Liver (tissue), 9 donors: ENCODE data around the gene ELOVL3. TPM values are rescaled to one million over a fixed set of nuclear protein-coding genes. Genes with fewer than 3 reads are reported as not detected.

ENCODE experiments used
- DNase-seq: peaks from one replicate; pipeline ENCODE4 v3.0.0-alpha.2; 2017; ENCODE audit warnings: low spot score
- H3K27ac ChIP-seq, 2 donors: one replicate each; pipeline ENCODE4 v1.7.0; 2013; ENCODE audit warnings: inconsistent platforms in 2 of 2, low read length in 2 of 2, control low read depth in 1 of 2, low read depth in 1 of 2, mild to moderate bottlenecking in 1 of 2
- H3K27me3 ChIP-seq, 4 donors: one replicate each; pipeline versions ENCODE4 v1.6.1 to v1.7.0; 2013; ENCODE audit warnings: low read length in 3 of 4, inconsistent platforms in 1 of 4, mild to moderate bottlenecking in 1 of 4, moderate library complexity in 1 of 4; ENCODE audit not compliant: control insufficient read depth in 4 of 4, insufficient read depth in 4 of 4
- H3K36me3 ChIP-seq, 4 donors: one replicate each; pipeline versions ENCODE4 v1.6.1 to v1.7.0; 2013; ENCODE audit warnings: low read length in 3 of 4, mild to moderate bottlenecking in 3 of 4, low read depth in 1 of 4, moderate library complexity in 1 of 4; ENCODE audit not compliant: control insufficient read depth in 4 of 4, insufficient read depth in 3 of 4
- H3K4me1 ChIP-seq, 4 donors: one replicate each; pipeline versions ENCODE4 v1.6.1 to v1.7.0; 2013; ENCODE audit warnings: low read length in 3 of 4, mild to moderate bottlenecking in 3 of 4, moderate library complexity in 1 of 4; ENCODE audit not compliant: control insufficient read depth in 4 of 4, insufficient read depth in 4 of 4
- H3K4me3 ChIP-seq, 3 donors: one replicate each; pipeline versions ENCODE4 v1.6.1 to v1.7.0; 2013; ENCODE audit warnings: low read length in 3 of 3, control low read depth in 1 of 3, low read depth in 1 of 3, mild to moderate bottlenecking in 1 of 3
- H3K9ac ChIP-seq, 2 donors: one replicate each; pipeline ENCODE4 v1.7.0; 2013; ENCODE audit warnings: low read length in 2 of 2, mild to moderate bottlenecking in 2 of 2, moderate library complexity in 2 of 2, control low read depth in 1 of 2, low read depth in 1 of 2
- H3K9me3 ChIP-seq, 4 donors: one replicate each; pipeline versions ENCODE4 v1.6.1 to v1.7.0; 2013; ENCODE audit warnings: low read length in 3 of 4; ENCODE audit not compliant: control insufficient read depth in 4 of 4
- ATF3 ChIP-seq: IDR thresholded peaks from 2 replicates; pipeline ENCODE4 v1.6.1; 2016; ENCODE audit warnings: antibody characterized with exemption
- EGR1 ChIP-seq, 2 donors: IDR thresholded peaks; 2 replicates each; pipeline ENCODE4 v1.6.1; 2016 to 2018; ENCODE audit warnings: antibody characterized with exemption in 2 of 2, low read depth in 2 of 2
- FOXA1 ChIP-seq: IDR thresholded peaks from 2 replicates; pipeline ENCODE4 v1.6.1; 2016; ENCODE audit warnings: antibody characterized with exemption
- FOXA2 ChIP-seq: IDR thresholded peaks from 2 replicates; pipeline ENCODE4 v1.6.1; 2016; ENCODE audit warnings: antibody characterized with exemption
- GABPA ChIP-seq, 2 donors: IDR thresholded peaks in 1 of 2; conservative IDR thresholded peaks in 1 of 2; 2 replicates each; pipeline ENCODE4 v1.6.1; 2016; ENCODE audit warnings: antibody characterized with exemption in 2 of 2, mild to moderate bottlenecking in 1 of 2, moderate library complexity in 1 of 2
- HNF4A ChIP-seq, 2 donors: conservative IDR thresholded peaks; 2 replicates each; pipeline ENCODE4 v1.6.1; 2016; ENCODE audit warnings: antibody characterized with exemption in 2 of 2, mild to moderate bottlenecking in 2 of 2
- HNF4G ChIP-seq: IDR thresholded peaks from 2 replicates; pipeline ENCODE4 v1.6.1; 2016; ENCODE audit warnings: antibody characterized with exemption
- JUND ChIP-seq, 2 donors: IDR thresholded peaks; 2 replicates each; pipeline ENCODE4 v1.6.1; 2016; ENCODE audit warnings: antibody characterized with exemption in 2 of 2
- MAX ChIP-seq: IDR thresholded peaks from 2 replicates; pipeline ENCODE4 v1.6.1; 2016; ENCODE audit warnings: antibody characterized with exemption
- NR2F2 ChIP-seq: IDR thresholded peaks from 2 replicates; pipeline ENCODE4 v1.6.1; 2016; ENCODE audit warnings: antibody characterized with exemption
- RAD21 ChIP-seq, 2 donors: IDR thresholded peaks; 2 replicates each; pipeline ENCODE4 v1.6.1; 2016; ENCODE audit warnings: antibody characterized with exemption in 2 of 2, mild to moderate bottlenecking in 2 of 2
- RXRA ChIP-seq, 2 donors: IDR thresholded peaks; 2 replicates each; pipeline ENCODE4 v1.6.1; 2017 to 2018; ENCODE audit warnings: antibody characterized with exemption in 2 of 2, mild to moderate bottlenecking in 1 of 2
- SP1 ChIP-seq: IDR thresholded peaks from 2 replicates; pipeline ENCODE4 v1.6.1; 2018; ENCODE audit warnings: antibody characterized with exemption, mild to moderate bottlenecking
- TAF1 ChIP-seq: conservative IDR thresholded peaks from 2 replicates; pipeline ENCODE4 v1.6.1; 2016; ENCODE audit warnings: antibody characterized with exemption, mild to moderate bottlenecking
- YY1 ChIP-seq: IDR thresholded peaks from 2 replicates; pipeline ENCODE4 v1.6.1; 2016; ENCODE audit warnings: antibody characterized with exemption, mild to moderate bottlenecking
- WGBS: extraction: QIAGEN DNeasy Blood & Tissue Kit; methylation state at CpG from one replicate; pipeline ENCODE4 v1.1.7; 2013; 5-methylcytosine and 5-hydroxymethylcytosine counted together
- polyA plus RNA-seq, 2 donors: library from polyadenylated mRNA; stranded (reverse) in 1 of 2; unstranded in 1 of 2; fragments of 200-250 nt in 1 of 2; fragments of >200 nt in 1 of 2; fragmentation: Nextera tagmentation in 1 of 2; extraction: Ambion mirVana in 1 of 2; gene quantifications; one replicate each; pipeline versions ENCODE4 v1.2.1 to v1.2.3, GENCODE V29; 2013 to 2015
- total RNA-seq, 2 donors: library from RNA; depleted of rRNA; stranded (reverse); fragments of >200 nt; gene quantifications; one replicate each; pipeline ENCODE4 v1.2.3, GENCODE V29; 2014
- TF ChIP-seq, protein P1 (sequence below): IDR thresholded peaks from 2 replicates; pipeline ENCODE4 v1.6.1; 2016; ENCODE audit warnings: antibody characterized with exemption, mild to moderate bottlenecking
- TF ChIP-seq, protein P2 (sequence below): fragments of 150-350 bp; IDR thresholded peaks from 2 replicates; pipeline ENCODE4 v1.5.1; 2017; ENCODE audit warnings: improper control_type of control experiment, low read depth, low read length; ENCODE audit not compliant: missing input control
- TF ChIP-seq, protein P3 (sequence below): IDR thresholded peaks from 2 replicates; pipeline ENCODE4 v1.6.1; 2016; ENCODE audit warnings: antibody characterized with exemption
- donor health status: healthy.
- donor health status: healthy.
- donor health status: healthy.
- donor health status: healthy.
- donor health status: healthy.

Gene ELOVL3
- total and polyA plus RNA-seq, 4 donors, result 0.42 TPM; not detected in 3

- DNase-seq, result no peak
- 78% methylated on average over 1 of the region's 1 CpG for WGBS
- no peaks in the 10 kb centered on the region for H3K27me3 ChIP-seq
- H3K4me3 ChIP-seq, result no peak overlapping the region
- no peaks in the 10 kb centered on the region for H3K36me3 ChIP-seq
- no peak overlapping the region for H3K27ac ChIP-seq
- H3K9ac ChIP-seq, result no peak overlapping the region
- no peaks in the 10 kb centered on the region for H3K4me1 ChIP-seq
- peaks cover 0 to 7% (median 2%) of the 10 kb centered on the region in 4 donors for H3K9me3 ChIP-seq
- no peak for TF ChIP-seq HNF4A (conservative IDR thresholded peaks at IDR 0.05)
- TF ChIP-seq SP1, result no peak
- no peak for TF ChIP-seq HNF4G
- no peak for TF ChIP-seq FOXA1
- TF ChIP-seq ATF3, result no peak
- TF ChIP-seq RXRA (IDR thresholded peaks at IDR 0.05), result no peak
- TF ChIP-seq MAX, result no peak
- TF ChIP-seq RAD21 (IDR thresholded peaks at IDR 0.05), result no peak
- TF ChIP-seq YY1, result no peak
- no peak for TF ChIP-seq GABPA (IDR thresholded peaks at IDR 0.05 in 1 of 2, conservative IDR thresholded peaks at IDR 0.05 in 1 of 2)
- TF ChIP-seq JUND (IDR thresholded peaks at IDR 0.05), result no peak
- TF ChIP-seq EGR1 (IDR thresholded peaks at IDR 0.05; ENCODE audit: low read depth in 2 of 2), result no peak
- no peak for TF ChIP-seq FOXA2
- TF ChIP-seq NR2F2, result no peak
- TF ChIP-seq, protein P1, sequence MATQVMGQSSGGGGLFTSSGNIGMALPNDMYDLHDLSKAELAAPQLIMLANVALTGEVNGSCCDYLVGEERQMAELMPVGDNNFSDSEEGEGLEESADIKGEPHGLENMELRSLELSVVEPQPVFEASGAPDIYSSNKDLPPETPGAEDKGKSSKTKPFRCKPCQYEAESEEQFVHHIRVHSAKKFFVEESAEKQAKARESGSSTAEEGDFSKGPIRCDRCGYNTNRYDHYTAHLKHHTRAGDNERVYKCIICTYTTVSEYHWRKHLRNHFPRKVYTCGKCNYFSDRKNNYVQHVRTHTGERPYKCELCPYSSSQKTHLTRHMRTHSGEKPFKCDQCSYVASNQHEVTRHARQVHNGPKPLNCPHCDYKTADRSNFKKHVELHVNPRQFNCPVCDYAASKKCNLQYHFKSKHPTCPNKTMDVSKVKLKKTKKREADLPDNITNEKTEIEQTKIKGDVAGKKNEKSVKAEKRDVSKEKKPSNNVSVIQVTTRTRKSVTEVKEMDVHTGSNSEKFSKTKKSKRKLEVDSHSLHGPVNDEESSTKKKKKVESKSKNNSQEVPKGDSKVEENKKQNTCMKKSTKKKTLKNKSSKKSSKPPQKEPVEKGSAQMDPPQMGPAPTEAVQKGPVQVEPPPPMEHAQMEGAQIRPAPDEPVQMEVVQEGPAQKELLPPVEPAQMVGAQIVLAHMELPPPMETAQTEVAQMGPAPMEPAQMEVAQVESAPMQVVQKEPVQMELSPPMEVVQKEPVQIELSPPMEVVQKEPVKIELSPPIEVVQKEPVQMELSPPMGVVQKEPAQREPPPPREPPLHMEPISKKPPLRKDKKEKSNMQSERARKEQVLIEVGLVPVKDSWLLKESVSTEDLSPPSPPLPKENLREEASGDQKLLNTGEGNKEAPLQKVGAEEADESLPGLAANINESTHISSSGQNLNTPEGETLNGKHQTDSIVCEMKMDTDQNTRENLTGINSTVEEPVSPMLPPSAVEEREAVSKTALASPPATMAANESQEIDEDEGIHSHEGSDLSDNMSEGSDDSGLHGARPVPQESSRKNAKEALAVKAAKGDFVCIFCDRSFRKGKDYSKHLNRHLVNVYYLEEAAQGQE, result no peak
- TF ChIP-seq, protein P2, sequence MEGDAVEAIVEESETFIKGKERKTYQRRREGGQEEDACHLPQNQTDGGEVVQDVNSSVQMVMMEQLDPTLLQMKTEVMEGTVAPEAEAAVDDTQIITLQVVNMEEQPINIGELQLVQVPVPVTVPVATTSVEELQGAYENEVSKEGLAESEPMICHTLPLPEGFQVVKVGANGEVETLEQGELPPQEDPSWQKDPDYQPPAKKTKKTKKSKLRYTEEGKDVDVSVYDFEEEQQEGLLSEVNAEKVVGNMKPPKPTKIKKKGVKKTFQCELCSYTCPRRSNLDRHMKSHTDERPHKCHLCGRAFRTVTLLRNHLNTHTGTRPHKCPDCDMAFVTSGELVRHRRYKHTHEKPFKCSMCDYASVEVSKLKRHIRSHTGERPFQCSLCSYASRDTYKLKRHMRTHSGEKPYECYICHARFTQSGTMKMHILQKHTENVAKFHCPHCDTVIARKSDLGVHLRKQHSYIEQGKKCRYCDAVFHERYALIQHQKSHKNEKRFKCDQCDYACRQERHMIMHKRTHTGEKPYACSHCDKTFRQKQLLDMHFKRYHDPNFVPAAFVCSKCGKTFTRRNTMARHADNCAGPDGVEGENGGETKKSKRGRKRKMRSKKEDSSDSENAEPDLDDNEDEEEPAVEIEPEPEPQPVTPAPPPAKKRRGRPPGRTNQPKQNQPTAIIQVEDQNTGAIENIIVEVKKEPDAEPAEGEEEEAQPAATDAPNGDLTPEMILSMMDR, result no peak
- no peak for TF ChIP-seq TAF1
- TF ChIP-seq, protein P3, sequence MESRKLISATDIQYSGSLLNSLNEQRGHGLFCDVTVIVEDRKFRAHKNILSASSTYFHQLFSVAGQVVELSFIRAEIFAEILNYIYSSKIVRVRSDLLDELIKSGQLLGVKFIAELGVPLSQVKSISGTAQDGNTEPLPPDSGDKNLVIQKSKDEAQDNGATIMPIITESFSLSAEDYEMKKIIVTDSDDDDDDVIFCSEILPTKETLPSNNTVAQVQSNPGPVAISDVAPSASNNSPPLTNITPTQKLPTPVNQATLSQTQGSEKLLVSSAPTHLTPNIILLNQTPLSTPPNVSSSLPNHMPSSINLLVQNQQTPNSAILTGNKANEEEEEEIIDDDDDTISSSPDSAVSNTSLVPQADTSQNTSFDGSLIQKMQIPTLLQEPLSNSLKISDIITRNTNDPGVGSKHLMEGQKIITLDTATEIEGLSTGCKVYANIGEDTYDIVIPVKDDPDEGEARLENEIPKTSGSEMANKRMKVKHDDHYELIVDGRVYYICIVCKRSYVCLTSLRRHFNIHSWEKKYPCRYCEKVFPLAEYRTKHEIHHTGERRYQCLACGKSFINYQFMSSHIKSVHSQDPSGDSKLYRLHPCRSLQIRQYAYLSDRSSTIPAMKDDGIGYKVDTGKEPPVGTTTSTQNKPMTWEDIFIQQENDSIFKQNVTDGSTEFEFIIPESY, result no peak
These were observed 23.7 kb upstream of the ELOVL3 start for GRCh38 chr10:102202386-102202785.
